ENCODE results near the gene GNG12. TPM values are rescaled to one million over a fixed set of nuclear protein-coding genes. Genes with fewer than 3 reads are reported as not detected.

GNG12 gene
- total and polyA plus RNA-seq, 3 donors from 2014 or later = 28.1 to 46.0 (median 39.3) TPM

- TF ChIP-seq POLR2A (IDR thresholded peaks at IDR 0.05) (no peak), CTCF (IDR thresholded peaks at IDR 0.05) (no peak)
- H3K36me3 ChIP-seq (ENCODE audit: low read depth, missing control alignments) = no peaks in the 10 kb centered on the region
- H3K9me3 ChIP-seq = no peaks in the 10 kb centered on the region
- H3K27ac ChIP-seq = no peak overlapping the region
- H3K27me3 ChIP-seq = no peaks in the 10 kb centered on the region
- WGBS, 2 donors = 69 to 87% methylated on average over 2 of the region's 2 CpGs
- intact Hi-C loops (cut with DNase I; ENCODE audit: low total_unique reads) = no loop called here
- no peak overlapping the region for H3K4me3 ChIP-seq
- H3K4me1 ChIP-seq = no peaks in the 10 kb centered on the region
- DNase-seq = no peak
Measured at GRCh38 chr1:67695963-67696362, 137.3 kb downstream of the GNG12 start.

GRCh38 chr1:67691712-67692111 is 141.6 kb downstream of the GNG12 start:
- H3K9me3 ChIP-seq = no peaks in the 10 kb centered on the region
- intact Hi-C loops (cut with DNase I; ENCODE audit: low total_unique reads) = no loop called here
- H3K27me3 ChIP-seq = no peaks in the 10 kb centered on the region
- no peak overlapping the region for H3K4me3 ChIP-seq
- no peak for DNase-seq
- no peak overlapping the region for H3K27ac ChIP-seq
- peaks cover 10% of the 10 kb centered on the region for H3K4me1 ChIP-seq
- no peaks in the 10 kb centered on the region for H3K36me3 ChIP-seq (ENCODE audit: low read depth, missing control alignments)
- TF ChIP-seq POLR2A (IDR thresholded peaks at IDR 0.05) (no peak), CTCF (IDR thresholded peaks at IDR 0.05) (no peak)

GRCh38 chr1:67690411-67690810 is 142.9 kb downstream of the GNG12 start:
- intact Hi-C loops (cut with DNase I; ENCODE audit: low total_unique reads) = no loop called here
- Histone ChIP-seq H3K27ac (no peak overlapping the region), H3K4me3 (no peak overlapping the region), H3K4me1 (peaks cover 10% of the 10 kb centered on the region), H3K9me3 (no peaks in the 10 kb centered on the region), H3K27me3 (no peaks in the 10 kb centered on the region), H3K36me3 (ENCODE audit: low read depth, missing control alignments) (no peaks in the 10 kb centered on the region)
- no peak for DNase-seq
- WGBS, 2 donors = 90 to 92% methylated on average over 2 of the region's 2 CpGs
- TF ChIP-seq CTCF (IDR thresholded peaks at IDR 0.05) (no peak), POLR2A (IDR thresholded peaks at IDR 0.05) (no peak)

GRCh38 chr1:67690018-67690363 is 143.3 kb downstream of the GNG12 start:
- DNase-seq = no peak
- Histone ChIP-seq H3K27me3 (no peaks in the 10 kb centered on the region), H3K27ac (no peak overlapping the region), H3K4me3 (no peak overlapping the region), H3K36me3 (ENCODE audit: low read depth, missing control alignments) (no peaks in the 10 kb centered on the region), H3K9me3 (no peaks in the 10 kb centered on the region), H3K4me1 (peaks cover 10% of the 10 kb centered on the region)
- TF ChIP-seq POLR2A (IDR thresholded peaks at IDR 0.05) = no peak
- TF ChIP-seq CTCF (IDR thresholded peaks at IDR 0.05) = no peak
- intact Hi-C loops (cut with DNase I; ENCODE audit: low total_unique reads) = no loop called here

- Histone ChIP-seq H3K27me3 (no peaks in the 10 kb centered on the region), H3K36me3 (ENCODE audit: low read depth, missing control alignments) (no peaks in the 10 kb centered on the region), H3K4me1 (peaks cover 10% of the 10 kb centered on the region), H3K9me3 (no peaks in the 10 kb centered on the region), H3K4me3 (no peak overlapping the region), H3K27ac (no peak overlapping the region)
- intact Hi-C loops (cut with DNase I; ENCODE audit: low total_unique reads) = loop anchor here (5.0 to 10.0 kb wide), 2 partner anchors 68 to 155 kb away; no protein-coding TSS in a partner anchor
- TF ChIP-seq CTCF (IDR thresholded peaks at IDR 0.05) (no peak), POLR2A (IDR thresholded peaks at IDR 0.05) (no peak)
- no peak for DNase-seq
- 61 to 70% methylated on average over 3 of the region's 3 CpGs for WGBS, 2 donors
Measured at GRCh38 chr1:67689267-67690017, 143.8 kb downstream of the GNG12 start.

All from testis (tissue), 3 donors.